ENCODE data around the gene CELF4. TPM values are rescaled to one million over a fixed set of nuclear protein-coding genes. Genes with fewer than 3 reads are reported as not detected.

CELF4 gene
- polyA plus RNA-seq, 1 donor (not counting 4 experiments of a cell fraction or from before 2014, with no cell fraction given): not detected

- Histone ChIP-seq H3K36me3 (ENCODE audit: control insufficient read depth in 2 of 2, extremely low read depth in 1 of 2, insufficient read depth in 2 of 2, low read length in 2 of 2) (no peaks in the 10 kb centered on the region), H3K27me3 (ENCODE audit: control insufficient read depth, extremely low read depth, insufficient read depth, low read length) (no peaks in the 10 kb centered on the region), H3K4me1 (ENCODE audit: control insufficient read depth, extremely low read depth, insufficient read depth, low read length) (peaks cover 3% of the 10 kb centered on the region), H4K20me1 (ENCODE audit: control insufficient read depth, extremely low read depth, insufficient read depth, low read length) (no peaks in the 10 kb centered on the region), H3K9me1 (ENCODE audit: control insufficient read depth, extremely low read depth, insufficient read depth, low read length) (no peaks in the 10 kb centered on the region), H3K4me2 (ENCODE audit: control insufficient read depth, extremely low read depth, insufficient read depth, low read depth, low read length) (no peak overlapping the region), H3K9me3 (ENCODE audit: control insufficient read depth, low read depth, low read length) (no peaks in the 10 kb centered on the region), H3K9ac (ENCODE audit: control insufficient read depth, extremely low read depth, insufficient read depth, low read length) (no peak overlapping the region), H3K4me3 (ENCODE audit: control insufficient read depth in 2 of 3, extremely low read depth in 1 of 3, insufficient read depth in 2 of 3, low read depth in 1 of 3, low read length in 3 of 3) (no peak overlapping the region), H2AFZ (ENCODE audit: control insufficient read depth, low read length) (no peak overlapping the region), H3K27ac (ENCODE audit: control insufficient read depth, insufficient read depth, low read length) (no peak overlapping the region), H3K79me2 (ENCODE audit: control insufficient read depth, insufficient read depth, low read length) (no peaks in the 10 kb centered on the region)
- FAIRE-seq (no peak), DNase-seq (ENCODE audit: low read depth, low spot score) (no peak)
- no peak for TF ChIP-seq EZH2 (IDR thresholded peaks at IDR 0.05; ENCODE audit: low read length)
- TF ChIP-seq, protein P1, sequence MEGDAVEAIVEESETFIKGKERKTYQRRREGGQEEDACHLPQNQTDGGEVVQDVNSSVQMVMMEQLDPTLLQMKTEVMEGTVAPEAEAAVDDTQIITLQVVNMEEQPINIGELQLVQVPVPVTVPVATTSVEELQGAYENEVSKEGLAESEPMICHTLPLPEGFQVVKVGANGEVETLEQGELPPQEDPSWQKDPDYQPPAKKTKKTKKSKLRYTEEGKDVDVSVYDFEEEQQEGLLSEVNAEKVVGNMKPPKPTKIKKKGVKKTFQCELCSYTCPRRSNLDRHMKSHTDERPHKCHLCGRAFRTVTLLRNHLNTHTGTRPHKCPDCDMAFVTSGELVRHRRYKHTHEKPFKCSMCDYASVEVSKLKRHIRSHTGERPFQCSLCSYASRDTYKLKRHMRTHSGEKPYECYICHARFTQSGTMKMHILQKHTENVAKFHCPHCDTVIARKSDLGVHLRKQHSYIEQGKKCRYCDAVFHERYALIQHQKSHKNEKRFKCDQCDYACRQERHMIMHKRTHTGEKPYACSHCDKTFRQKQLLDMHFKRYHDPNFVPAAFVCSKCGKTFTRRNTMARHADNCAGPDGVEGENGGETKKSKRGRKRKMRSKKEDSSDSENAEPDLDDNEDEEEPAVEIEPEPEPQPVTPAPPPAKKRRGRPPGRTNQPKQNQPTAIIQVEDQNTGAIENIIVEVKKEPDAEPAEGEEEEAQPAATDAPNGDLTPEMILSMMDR (optimal IDR thresholded peaks at IDR 0.05 in 1 of 3, IDR thresholded peaks at IDR 0.05 in 1 of 3, conservative IDR thresholded peaks at IDR 0.05 in 1 of 3; ENCODE audit: extremely low read depth in 1 of 3, insufficient read depth in 2 of 3, low read length in 3 of 3): no peak
- dilution Hi-C loops (cut with MboI; ENCODE audit: extremely low pct_ligation_motif_present, low sequenced_read_pairs): no loop called here
Observed at GRCh38 chr18:37421341-37422077, 144.1 kb downstream of the CELF4 start.

- no peak for DNase-seq (ENCODE audit: low read depth, low spot score)
- TF ChIP-seq, protein P1 (optimal IDR thresholded peaks at IDR 0.05 in 1 of 3, IDR thresholded peaks at IDR 0.05 in 1 of 3, conservative IDR thresholded peaks at IDR 0.05 in 1 of 3; ENCODE audit: extremely low read depth in 1 of 3, insufficient read depth in 2 of 3, low read length in 3 of 3): no peak
- no peak overlapping the region for H2AFZ ChIP-seq (ENCODE audit: control insufficient read depth, low read length)
Observed at GRCh38 chr18:37420315-37420880, 145.2 kb downstream of the CELF4 start.

More at GRCh38 chr18:37420315-37420880, 145.2 kb downstream of the CELF4 start:
- Histone ChIP-seq H3K9ac (ENCODE audit: control insufficient read depth, extremely low read depth, insufficient read depth, low read length) (no peak overlapping the region), H3K27me3 (ENCODE audit: control insufficient read depth, extremely low read depth, insufficient read depth, low read length) (no peaks in the 10 kb centered on the region), H3K36me3 (ENCODE audit: control insufficient read depth in 2 of 2, extremely low read depth in 1 of 2, insufficient read depth in 2 of 2, low read length in 2 of 2) (no peaks in the 10 kb centered on the region), H4K20me1 (ENCODE audit: control insufficient read depth, extremely low read depth, insufficient read depth, low read length) (no peaks in the 10 kb centered on the region), H3K79me2 (ENCODE audit: control insufficient read depth, insufficient read depth, low read length) (no peaks in the 10 kb centered on the region), H3K9me1 (ENCODE audit: control insufficient read depth, extremely low read depth, insufficient read depth, low read length) (no peaks in the 10 kb centered on the region), H3K9me3 (ENCODE audit: control insufficient read depth, low read depth, low read length) (no peaks in the 10 kb centered on the region), H3K4me2 (ENCODE audit: control insufficient read depth, extremely low read depth, insufficient read depth, low read depth, low read length) (no peak overlapping the region), H3K4me3 (ENCODE audit: control insufficient read depth in 2 of 3, extremely low read depth in 1 of 3, insufficient read depth in 2 of 3, low read depth in 1 of 3, low read length in 3 of 3) (no peak overlapping the region), H3K4me1 (ENCODE audit: control insufficient read depth, extremely low read depth, insufficient read depth, low read length) (peaks cover 3% of the 10 kb centered on the region), H3K27ac (ENCODE audit: control insufficient read depth, insufficient read depth, low read length) (no peak overlapping the region)
- no peak for FAIRE-seq
- dilution Hi-C loops (cut with MboI; ENCODE audit: extremely low pct_ligation_motif_present, low sequenced_read_pairs): no loop called here

Data from keratinocyte (primary cell).